ENCODE data around the gene DRD2. TPM values are rescaled to one million over a fixed set of nuclear protein-coding genes. Genes with fewer than 3 reads are reported as not detected.

DRD2 gene
- total RNA-seq, 2 experiments from 2014 or later: not detected

DNA sequence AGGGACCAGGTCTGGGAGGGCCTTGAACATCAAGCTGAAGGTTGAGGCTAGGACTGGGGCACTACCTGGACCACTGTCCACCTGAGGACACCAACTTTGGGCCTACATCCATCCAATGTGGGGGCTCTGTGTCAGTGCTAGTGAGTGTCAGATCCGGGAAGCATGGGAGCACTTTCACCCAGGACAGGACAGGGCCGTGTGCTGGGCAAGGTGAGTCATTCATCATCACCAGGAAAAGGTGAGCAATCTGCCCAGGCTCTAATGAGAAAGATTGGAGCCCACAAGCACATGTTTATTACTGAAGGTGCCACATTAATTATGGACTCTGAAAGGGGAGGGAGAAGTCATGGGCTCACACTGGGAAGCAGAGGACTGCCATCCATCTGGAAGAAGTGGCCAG lies 39.7 kb upstream of the DRD2 start:
- H3K79me2 ChIP-seq (ENCODE audit: insufficient read depth, low read depth, low read length): no peaks in the 10 kb centered on the region
- BruUV-seq (replicated peaks): no TSS peak
- H4K20me1 ChIP-seq (ENCODE audit: insufficient read depth, low read length): no peaks in the 10 kb centered on the region
- H2AFZ ChIP-seq (ENCODE audit: low read length): no peak overlapping the region
- CTCF ChIA-PET (ENCODE audit: unreplicated experiment): no interaction called here
- H3K9me2 ChIP-seq (ENCODE audit: insufficient read depth, low read length): no peaks in the 10 kb centered on the region
- H3K27ac ChIP-seq (ENCODE audit: low read depth, low read length, poor library complexity, severe bottlenecking): no peak overlapping the region
- no peak for DNase-seq (ENCODE audit: low spot score)
- intact Hi-C loops (cut with micrococcal nuclease; ENCODE audit: unreplicated experiment): no loop called here
- no peak overlapping the region for H3K4me2 ChIP-seq (ENCODE audit: low read length)
- no peak overlapping the region for H3K4me3 ChIP-seq (ENCODE audit: low read depth, low read length, poor library complexity, severe bottlenecking)
- POLR2A ChIA-PET: no interaction called here
- no peak for TF ChIP-seq EZH2phosphoT487 (IDR thresholded peaks at IDR 0.05; ENCODE audit: borderline replicate concordance, low read depth, low read length)
- no peak for TF ChIP-seq CTCF (conservative IDR thresholded peaks at IDR 0.05; ENCODE audit: low read length)
- H3K36me3 ChIP-seq (ENCODE audit: insufficient read depth, low read length): no peaks in the 10 kb centered on the region
- no peaks in the 10 kb centered on the region for H3K4me1 ChIP-seq (ENCODE audit: insufficient read depth, low read length, poor library complexity, severe bottlenecking)
- no peaks in the 10 kb centered on the region for H3K9me3 ChIP-seq (ENCODE audit: low read length)

DNA sequence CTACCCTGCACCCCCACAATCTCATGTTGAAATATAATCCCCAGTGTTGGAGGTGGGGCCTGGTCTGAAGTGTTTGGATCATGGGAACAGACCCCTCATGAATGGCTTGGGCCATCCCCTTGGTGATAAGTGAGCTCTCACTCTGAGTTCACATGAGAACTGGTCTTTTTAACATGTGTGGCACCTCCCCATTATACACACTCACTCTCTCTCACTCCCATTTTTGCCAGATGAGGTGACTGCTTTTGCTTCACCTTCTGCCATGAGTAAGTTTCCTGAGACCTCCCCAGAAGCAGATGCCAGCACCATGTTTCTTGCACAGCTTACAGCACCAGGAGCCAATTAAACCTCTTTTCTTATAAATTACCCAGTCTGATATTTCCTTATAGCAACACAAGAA lies 32.1 kb upstream of the DRD2 start:
- H3K9me3 ChIP-seq (ENCODE audit: low read length): no peaks in the 10 kb centered on the region
- H3K9me2 ChIP-seq (ENCODE audit: insufficient read depth, low read length): no peaks in the 10 kb centered on the region
- CTCF ChIA-PET (ENCODE audit: unreplicated experiment): interaction anchor here (0.6 kb wide), 1 partner anchor 18 kb away, joined by 3 read pairs; no protein-coding TSS in a partner anchor
- POLR2A ChIA-PET: interaction anchor here (0.6 kb wide), 1 partner anchor 223 kb away, joined by 3 read pairs; no protein-coding TSS in a partner anchor
- H3K4me2 ChIP-seq (ENCODE audit: low read length): no peak overlapping the region
- no peak for DNase-seq (ENCODE audit: low spot score)
- no peaks in the 10 kb centered on the region for H3K4me1 ChIP-seq (ENCODE audit: insufficient read depth, low read length, poor library complexity, severe bottlenecking)
- no peak overlapping the region for H3K4me3 ChIP-seq (ENCODE audit: low read depth, low read length, poor library complexity, severe bottlenecking)
- no peak overlapping the region for H3K27ac ChIP-seq (ENCODE audit: low read depth, low read length, poor library complexity, severe bottlenecking)
- intact Hi-C loops (cut with micrococcal nuclease; ENCODE audit: unreplicated experiment): no loop called here
- BruUV-seq (replicated peaks): no TSS peak
- H3K36me3 ChIP-seq (ENCODE audit: insufficient read depth, low read length): no peaks in the 10 kb centered on the region
- no peaks in the 10 kb centered on the region for H3K79me2 ChIP-seq (ENCODE audit: insufficient read depth, low read depth, low read length)
- H2AFZ ChIP-seq (ENCODE audit: low read length): no peak overlapping the region
- H4K20me1 ChIP-seq (ENCODE audit: insufficient read depth, low read length): no peaks in the 10 kb centered on the region
- TF ChIP-seq EZH2phosphoT487 (IDR thresholded peaks at IDR 0.05; ENCODE audit: borderline replicate concordance, low read depth, low read length) (no peak), CTCF (conservative IDR thresholded peaks at IDR 0.05; ENCODE audit: low read length) (no peak)

- H3K9me3 ChIP-seq (ENCODE audit: low read length): no peaks in the 10 kb centered on the region
- no peak overlapping the region for H3K27ac ChIP-seq (ENCODE audit: low read depth, low read length, poor library complexity, severe bottlenecking)
- no peak overlapping the region for H3K4me3 ChIP-seq (ENCODE audit: low read depth, low read length, poor library complexity, severe bottlenecking)
- ChIA-PET CTCF (ENCODE audit: unreplicated experiment) (no interaction called here), POLR2A (interaction anchor here (0.6 kb wide), 1 partner anchor 224 kb away, joined by 3 read pairs; no protein-coding TSS in a partner anchor)
- no peaks in the 10 kb centered on the region for H4K20me1 ChIP-seq (ENCODE audit: insufficient read depth, low read length)
- TF ChIP-seq CTCF (conservative IDR thresholded peaks at IDR 0.05; ENCODE audit: low read length): no peak
- TF ChIP-seq EZH2phosphoT487 (IDR thresholded peaks at IDR 0.05; ENCODE audit: borderline replicate concordance, low read depth, low read length): no peak
- H3K79me2 ChIP-seq (ENCODE audit: insufficient read depth, low read depth, low read length): no peaks in the 10 kb centered on the region
- no TSS peak for BruUV-seq (replicated peaks)
- no peaks in the 10 kb centered on the region for H3K9me2 ChIP-seq (ENCODE audit: insufficient read depth, low read length)
- no peaks in the 10 kb centered on the region for H3K4me1 ChIP-seq (ENCODE audit: insufficient read depth, low read length, poor library complexity, severe bottlenecking)
- H2AFZ ChIP-seq (ENCODE audit: low read length): no peak overlapping the region
- H3K4me2 ChIP-seq (ENCODE audit: low read length): no peak overlapping the region
- H3K36me3 ChIP-seq (ENCODE audit: insufficient read depth, low read length): no peaks in the 10 kb centered on the region
- DNase-seq (ENCODE audit: low spot score): no peak
- intact Hi-C loops (cut with micrococcal nuclease; ENCODE audit: unreplicated experiment): no loop called here
Measured at GRCh38 chr11:113506893-113507292, 31.7 kb upstream of the DRD2 start.

Data from OCI-LY7 (cell line).